OCI-LY3 (cell line): ENCODE measurements around the gene AMT.

Source experiments
- EZH2phosphoT487 ChIP-seq: fragments of 200-600 bp; shearing (Covaris generic); IDR thresholded peaks from 2 replicates; pipeline ENCODE4 v1.6.1; 2018; ENCODE audit warnings: antibody characterized with exemption, mixed run types, low read depth
- TF ChIP-seq, protein P1 (sequence below): fragments of 200-600, 300-600 bp; sonication (generic); IDR thresholded peaks from 2 replicates; pipeline ENCODE4 v1.5.1; 2014; ENCODE audit warnings: antibody characterized with exemption, low read length, low read depth

- TF ChIP-seq, protein P1, sequence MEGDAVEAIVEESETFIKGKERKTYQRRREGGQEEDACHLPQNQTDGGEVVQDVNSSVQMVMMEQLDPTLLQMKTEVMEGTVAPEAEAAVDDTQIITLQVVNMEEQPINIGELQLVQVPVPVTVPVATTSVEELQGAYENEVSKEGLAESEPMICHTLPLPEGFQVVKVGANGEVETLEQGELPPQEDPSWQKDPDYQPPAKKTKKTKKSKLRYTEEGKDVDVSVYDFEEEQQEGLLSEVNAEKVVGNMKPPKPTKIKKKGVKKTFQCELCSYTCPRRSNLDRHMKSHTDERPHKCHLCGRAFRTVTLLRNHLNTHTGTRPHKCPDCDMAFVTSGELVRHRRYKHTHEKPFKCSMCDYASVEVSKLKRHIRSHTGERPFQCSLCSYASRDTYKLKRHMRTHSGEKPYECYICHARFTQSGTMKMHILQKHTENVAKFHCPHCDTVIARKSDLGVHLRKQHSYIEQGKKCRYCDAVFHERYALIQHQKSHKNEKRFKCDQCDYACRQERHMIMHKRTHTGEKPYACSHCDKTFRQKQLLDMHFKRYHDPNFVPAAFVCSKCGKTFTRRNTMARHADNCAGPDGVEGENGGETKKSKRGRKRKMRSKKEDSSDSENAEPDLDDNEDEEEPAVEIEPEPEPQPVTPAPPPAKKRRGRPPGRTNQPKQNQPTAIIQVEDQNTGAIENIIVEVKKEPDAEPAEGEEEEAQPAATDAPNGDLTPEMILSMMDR = no peak
- TF ChIP-seq EZH2phosphoT487 = no peak
Measured at GRCh38 chr3:49411968-49412631, 10.2 kb downstream of the AMT start, which contains the start of the genes RHOA and TCTA.
